Mesendoderm (in vitro differentiated cells): ENCODE data around the gene WDFY2.

ENCODE experiments used
- DNase-seq: peaks from one replicate; pipeline ENCODE4 v3.0.0; 2013
- H2AK5ac ChIP-seq: 2 replicates; pipeline ENCODE4 v1.6.1; 2013; ENCODE audit warnings: low read length, inconsistent platforms
- H2BK120ac ChIP-seq: 2 replicates; pipeline ENCODE4 v1.6.1; 2013; ENCODE audit warnings: low read depth, mild to moderate bottlenecking, low read length, moderate library complexity, mixed read lengths
- H2BK15ac ChIP-seq: replicated peaks from 2 replicates; pipeline ENCODE4 v1.6.1; 2013; ENCODE audit warnings: low read depth, mild to moderate bottlenecking, moderate library complexity
- H2BK5ac ChIP-seq: 2 replicates; pipeline ENCODE4 v1.6.1; 2013; ENCODE audit warnings: low read length, inconsistent platforms
- H3K18ac ChIP-seq: 2 replicates; pipeline ENCODE4 v1.6.1; 2013; ENCODE audit warnings: mild to moderate bottlenecking, low read length, mixed read lengths
- H3K23ac ChIP-seq: one replicate; pipeline ENCODE4 v1.6.1; 2013; ENCODE audit warnings: low read length
- H3K27ac ChIP-seq: 2 replicates; pipeline ENCODE4 v1.5.1; 2013; ENCODE audit warnings: low read depth, mild to moderate bottlenecking, inconsistent platforms, low read length, moderate library complexity
- H3K27me3 ChIP-seq: 2 replicates; pipeline ENCODE4 v1.6.1; 2013; ENCODE audit warnings: low read length, control low read depth, mild to moderate bottlenecking, inconsistent platforms; ENCODE audit not compliant: insufficient read depth, poor library complexity
- H3K36me3 ChIP-seq: 2 replicates; pipeline ENCODE4 v1.6.1; 2013; ENCODE audit warnings: low read length, inconsistent platforms; ENCODE audit not compliant: control insufficient read depth, insufficient read depth
- H3K4ac ChIP-seq: one replicate; pipeline ENCODE4 v1.6.1; 2013; ENCODE audit warnings: low read depth, mild to moderate bottlenecking, low read length, moderate library complexity
- H3K4me1 ChIP-seq: 2 replicates; pipeline ENCODE4 v1.6.1; 2013; ENCODE audit warnings: low read depth, low read length, inconsistent platforms; ENCODE audit not compliant: control insufficient read depth
- H3K4me2 ChIP-seq: 2 replicates; pipeline ENCODE4 v1.6.1; 2013; ENCODE audit warnings: low read length
- H3K4me3 ChIP-seq: 2 replicates; pipeline ENCODE4 v1.5.1; 2013; ENCODE audit warnings: mild to moderate bottlenecking, low read length
- H3K56ac ChIP-seq: one replicate; pipeline ENCODE4 v1.6.1; 2013; ENCODE audit warnings: low read length
- H3K79me1 ChIP-seq: 2 replicates; pipeline ENCODE4 v1.6.1; 2013; ENCODE audit warnings: low read length, inconsistent platforms
- H3K79me2 ChIP-seq: 2 replicates; pipeline ENCODE4 v1.6.1; 2013; ENCODE audit warnings: mild to moderate bottlenecking, low read length; ENCODE audit not compliant: control insufficient read depth, insufficient read depth
- H3K9ac ChIP-seq: 2 replicates; pipeline ENCODE4 v1.6.1; 2013; ENCODE audit warnings: low read length, inconsistent platforms
- H4K5ac ChIP-seq: one replicate; pipeline ENCODE4 v1.6.1; 2013; ENCODE audit warnings: low read length
- H4K8ac ChIP-seq: one replicate; pipeline ENCODE4 v1.6.1; 2013; ENCODE audit warnings: low read depth, mild to moderate bottlenecking, control low read depth, low read length, moderate library complexity
- WGBS: extraction: QIAGEN DNeasy Blood & Tissue Kit; methylation state at CpG from one replicate; pipeline ENCODE4 v1.1.7; 2013; ENCODE audit warnings: low lambda C conversion rate, missing lambda C conversion rate; ENCODE audit not compliant: insufficient coverage; ENCODE audit errors: extremely low coverage; 5-methylcytosine and 5-hydroxymethylcytosine counted together

Gene WDFY2

GRCh38 chr13:51781246-51782022 lies 197.2 kb downstream of the WDFY2 start:
- no peaks in the 10 kb centered on the region for H3K4me1 ChIP-seq
- no peak overlapping the region for H2BK5ac ChIP-seq
- H3K79me1 ChIP-seq = no peaks in the 10 kb centered on the region
- no peak overlapping the region for H2AK5ac ChIP-seq
- H2BK15ac ChIP-seq = no peak overlapping the region
- no peak overlapping the region for H4K5ac ChIP-seq
- no peak overlapping the region for H3K4me2 ChIP-seq
- no peak overlapping the region for H2BK120ac ChIP-seq
- no peak overlapping the region for H3K27ac ChIP-seq
- H3K4me3 ChIP-seq = no peak overlapping the region
- H3K79me2 ChIP-seq = no peaks in the 10 kb centered on the region
- no peak overlapping the region for H4K8ac ChIP-seq
- no peak overlapping the region for H3K4ac ChIP-seq
- H3K36me3 ChIP-seq = no peaks in the 10 kb centered on the region
- no peaks in the 10 kb centered on the region for H3K27me3 ChIP-seq
- H3K9ac ChIP-seq = no peak overlapping the region
- H3K56ac ChIP-seq = no peak overlapping the region
- DNase-seq = peak; percentile 78
- WGBS = no CpG with 5 or more reads among the region's 15 CpGs
- no peak overlapping the region for H3K23ac ChIP-seq
- H3K18ac ChIP-seq = no peak overlapping the region

GRCh38 chr13:51782026-51782710 lies 197.9 kb downstream of the WDFY2 start:
- Histone ChIP-seq H3K79me1 (no peaks in the 10 kb centered on the region), H3K36me3 (no peaks in the 10 kb centered on the region), H2AK5ac (no peak overlapping the region), H2BK15ac (no peak overlapping the region), H3K27me3 (no peaks in the 10 kb centered on the region), H3K9ac (no peak overlapping the region), H3K4me1 (no peaks in the 10 kb centered on the region), H4K8ac (no peak overlapping the region), H3K23ac (no peak overlapping the region), H3K4ac (no peak overlapping the region), H2BK5ac (no peak overlapping the region), H3K4me2 (no peak overlapping the region), H3K27ac (no peak overlapping the region), H3K4me3 (no peak overlapping the region), H3K56ac (no peak overlapping the region), H3K79me2 (no peaks in the 10 kb centered on the region), H4K5ac (no peak overlapping the region), H2BK120ac (no peak overlapping the region), H3K18ac (no peak overlapping the region)
- no peak for DNase-seq
- no CpG with 5 or more reads among the region's 15 CpGs for WGBS

GRCh38 chr13:51783428-51784094 lies 199.3 kb downstream of the WDFY2 start:
- Histone ChIP-seq H2AK5ac (no peak overlapping the region), H3K79me2 (no peaks in the 10 kb centered on the region), H3K79me1 (no peaks in the 10 kb centered on the region), H3K27me3 (no peaks in the 10 kb centered on the region), H2BK5ac (no peak overlapping the region), H3K4me2 (no peak overlapping the region), H3K4me3 (no peak overlapping the region), H2BK120ac (no peak overlapping the region), H3K9ac (no peak overlapping the region), H2BK15ac (no peak overlapping the region), H3K4ac (no peak overlapping the region), H3K56ac (no peak overlapping the region), H3K18ac (no peak overlapping the region), H4K5ac (no peak overlapping the region), H4K8ac (no peak overlapping the region), H3K23ac (no peak overlapping the region), H3K36me3 (no peaks in the 10 kb centered on the region), H3K4me1 (no peaks in the 10 kb centered on the region), H3K27ac (no peak overlapping the region)
- WGBS = no CpG with 5 or more reads among the region's 9 CpGs
- no peak for DNase-seq

- Histone ChIP-seq H2BK15ac (no peak overlapping the region), H3K27ac (no peak overlapping the region), H3K56ac (no peak overlapping the region), H3K23ac (no peak overlapping the region), H3K4me2 (no peak overlapping the region), H3K4ac (no peak overlapping the region), H3K9ac (no peak overlapping the region), H4K5ac (no peak overlapping the region), H2AK5ac (no peak overlapping the region), H3K4me3 (no peak overlapping the region), H3K79me2 (no peaks in the 10 kb centered on the region), H2BK5ac (no peak overlapping the region), H2BK120ac (no peak overlapping the region), H3K79me1 (no peaks in the 10 kb centered on the region), H3K27me3 (no peaks in the 10 kb centered on the region), H4K8ac (no peak overlapping the region), H3K36me3 (no peaks in the 10 kb centered on the region), H3K4me1 (no peaks in the 10 kb centered on the region), H3K18ac (no peak overlapping the region)
- no CpG with 5 or more reads among the region's 1 CpG for WGBS
- DNase-seq = no peak
These were observed 199.8 kb downstream of the WDFY2 start for GRCh38 chr13:51784097-51784496.

- no peak overlapping the region for H3K27ac ChIP-seq
- no peak overlapping the region for H2BK15ac ChIP-seq
- no CpG with 5 or more reads among the region's 12 CpGs for WGBS
- no peaks in the 10 kb centered on the region for H3K27me3 ChIP-seq
- no peak overlapping the region for H2AK5ac ChIP-seq
- peak; percentile 80 for DNase-seq
- H3K79me1 ChIP-seq = no peaks in the 10 kb centered on the region
- H3K18ac ChIP-seq = no peak overlapping the region
- H3K4me3 ChIP-seq = no peak overlapping the region
- H3K9ac ChIP-seq = no peak overlapping the region
- H3K23ac ChIP-seq = no peak overlapping the region
- H3K4me1 ChIP-seq = no peaks in the 10 kb centered on the region
- H3K56ac ChIP-seq = no peak overlapping the region
- no peak overlapping the region for H3K4ac ChIP-seq
- H3K36me3 ChIP-seq = no peaks in the 10 kb centered on the region
- no peak overlapping the region for H4K5ac ChIP-seq
- no peak overlapping the region for H2BK120ac ChIP-seq
- no peak overlapping the region for H3K4me2 ChIP-seq
- H4K8ac ChIP-seq = no peak overlapping the region
- H3K79me2 ChIP-seq = no peaks in the 10 kb centered on the region
- H2BK5ac ChIP-seq = no peak overlapping the region
These were observed 201.6 kb downstream of the WDFY2 start for GRCh38 chr13:51785712-51786424.
